Measurements from ENCODE around the gene PARP11. TPM values are rescaled to one million over a fixed set of nuclear protein-coding genes. Genes with fewer than 3 reads are reported as not detected.

The PARP11 gene
- total RNA-seq, 1 donor from 2014 or later: 19.0 TPM

DNA sequence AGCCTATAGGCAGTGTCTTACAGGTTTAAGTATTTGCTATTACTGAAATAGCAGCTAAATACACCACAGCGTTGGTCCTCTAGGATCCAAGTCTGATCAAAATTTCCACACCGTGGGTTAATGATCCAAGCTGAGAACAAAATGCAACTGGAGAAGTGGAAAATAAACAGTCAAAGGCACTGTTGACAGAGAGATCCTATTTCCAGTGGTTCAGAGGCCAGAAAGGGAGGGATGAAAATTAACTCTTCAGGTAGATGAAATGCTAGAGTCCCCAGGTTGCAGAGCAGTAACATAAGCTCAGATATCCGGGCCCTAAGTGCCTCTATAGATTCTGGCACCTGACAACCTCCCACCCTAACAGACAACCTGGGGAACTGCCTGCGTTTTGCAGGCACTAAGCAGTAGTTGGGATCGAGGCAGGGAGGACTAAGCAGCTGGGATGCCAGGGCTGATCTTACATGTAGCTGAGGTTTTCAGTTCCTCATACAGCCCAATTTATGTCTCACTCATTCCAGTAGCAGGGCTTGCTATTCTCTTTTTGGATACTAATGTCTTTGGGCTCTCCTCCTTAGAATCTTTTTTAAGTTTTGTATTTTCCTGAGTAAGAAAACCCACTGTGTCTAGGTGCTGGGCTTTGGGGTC is 77.6 kb downstream of the PARP11 start:
- DNase-seq: no peak
- H3K4me1 Mint-ChIP-seq (ENCODE audit: low read depth, unreplicated experiment): peaks cover 17% of the 10 kb centered on the region
- H3K36me3 Mint-ChIP-seq (ENCODE audit: unreplicated experiment): no peaks in the 10 kb centered on the region
- peaks cover 1% of the 10 kb centered on the region for H3K27me3 Mint-ChIP-seq (ENCODE audit: unreplicated experiment)
- TF ChIP-seq, protein P1, sequence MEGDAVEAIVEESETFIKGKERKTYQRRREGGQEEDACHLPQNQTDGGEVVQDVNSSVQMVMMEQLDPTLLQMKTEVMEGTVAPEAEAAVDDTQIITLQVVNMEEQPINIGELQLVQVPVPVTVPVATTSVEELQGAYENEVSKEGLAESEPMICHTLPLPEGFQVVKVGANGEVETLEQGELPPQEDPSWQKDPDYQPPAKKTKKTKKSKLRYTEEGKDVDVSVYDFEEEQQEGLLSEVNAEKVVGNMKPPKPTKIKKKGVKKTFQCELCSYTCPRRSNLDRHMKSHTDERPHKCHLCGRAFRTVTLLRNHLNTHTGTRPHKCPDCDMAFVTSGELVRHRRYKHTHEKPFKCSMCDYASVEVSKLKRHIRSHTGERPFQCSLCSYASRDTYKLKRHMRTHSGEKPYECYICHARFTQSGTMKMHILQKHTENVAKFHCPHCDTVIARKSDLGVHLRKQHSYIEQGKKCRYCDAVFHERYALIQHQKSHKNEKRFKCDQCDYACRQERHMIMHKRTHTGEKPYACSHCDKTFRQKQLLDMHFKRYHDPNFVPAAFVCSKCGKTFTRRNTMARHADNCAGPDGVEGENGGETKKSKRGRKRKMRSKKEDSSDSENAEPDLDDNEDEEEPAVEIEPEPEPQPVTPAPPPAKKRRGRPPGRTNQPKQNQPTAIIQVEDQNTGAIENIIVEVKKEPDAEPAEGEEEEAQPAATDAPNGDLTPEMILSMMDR (IDR thresholded peaks at IDR 0.05; ENCODE audit: partially characterized antibody, unreplicated experiment): no peak
- no peaks in the 10 kb centered on the region for H3K9me3 Mint-ChIP-seq (ENCODE audit: unreplicated experiment)
- no peak overlapping the region for H3K27ac Mint-ChIP-seq (ENCODE audit: unreplicated experiment)
- no peak overlapping the region for H3K4me3 Mint-ChIP-seq (ENCODE audit: unreplicated experiment)

DNA sequence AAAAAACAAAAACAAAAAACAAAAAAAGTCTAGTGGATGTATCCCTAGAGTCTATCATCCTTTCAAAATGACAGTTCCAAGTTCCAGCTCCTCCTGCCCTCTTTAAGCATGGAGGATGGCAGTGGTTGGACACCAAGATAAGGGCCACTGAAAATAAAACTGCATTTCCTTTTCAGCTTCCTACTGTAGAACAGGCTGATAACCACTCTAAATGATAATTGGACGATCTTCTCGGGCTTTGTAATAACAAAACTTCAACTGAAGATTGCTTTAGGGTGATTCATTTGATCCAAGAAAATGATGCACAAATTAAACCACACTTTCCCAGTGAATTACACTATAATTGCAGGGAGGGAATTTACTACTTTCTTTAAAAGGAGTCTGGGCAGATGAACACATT is 78.1 kb downstream of the PARP11 start:
- no peak overlapping the region for H3K27ac Mint-ChIP-seq (ENCODE audit: unreplicated experiment)
- H3K4me1 Mint-ChIP-seq (ENCODE audit: low read depth, unreplicated experiment): peaks cover 17% of the 10 kb centered on the region
- H3K36me3 Mint-ChIP-seq (ENCODE audit: unreplicated experiment): no peaks in the 10 kb centered on the region
- peaks cover 1% of the 10 kb centered on the region for H3K27me3 Mint-ChIP-seq (ENCODE audit: unreplicated experiment)
- TF ChIP-seq, protein P1 (IDR thresholded peaks at IDR 0.05; ENCODE audit: partially characterized antibody, unreplicated experiment): no peak
- no peak for DNase-seq
- no peaks in the 10 kb centered on the region for H3K9me3 Mint-ChIP-seq (ENCODE audit: unreplicated experiment)
- no peak overlapping the region for H3K4me3 Mint-ChIP-seq (ENCODE audit: unreplicated experiment)

DNA sequence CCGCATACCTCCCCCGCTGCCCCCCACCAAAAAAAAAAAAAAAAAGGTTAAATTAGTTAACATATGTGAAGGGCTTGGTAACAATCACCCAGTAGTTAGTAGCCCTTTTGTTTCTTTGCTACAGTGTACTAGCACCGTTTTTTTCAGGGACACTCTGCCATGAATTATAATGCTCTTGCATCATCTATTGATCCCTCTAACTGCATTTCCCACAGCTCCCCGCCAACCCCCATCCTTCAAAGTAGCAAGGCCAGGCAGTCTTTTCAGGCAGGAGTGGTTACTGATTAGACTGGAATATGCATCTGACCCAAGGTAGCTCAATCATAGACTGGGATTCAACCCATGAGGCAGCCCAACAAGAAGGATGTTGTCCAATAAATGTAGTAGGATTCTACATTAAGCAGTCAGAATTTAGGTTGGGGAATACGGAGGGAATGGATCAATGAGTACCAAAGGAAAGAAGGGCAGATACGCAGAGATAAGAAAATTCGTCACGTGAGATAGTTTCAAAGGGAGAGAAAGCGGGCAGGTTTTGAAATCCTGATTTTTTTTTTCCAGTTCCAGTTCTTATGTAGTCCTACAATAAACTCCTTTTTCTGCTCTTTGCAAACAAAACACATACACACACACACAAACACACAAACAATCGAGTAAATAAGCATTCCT is 80.4 kb downstream of the PARP11 start:
- Mint-ChIP-seq H3K36me3 (ENCODE audit: unreplicated experiment) (peaks cover 7% of the 10 kb centered on the region), H3K27ac (ENCODE audit: unreplicated experiment) (peak overlapping the region; percentile 77), H3K4me3 (ENCODE audit: unreplicated experiment) (peak overlapping the region; percentile 8), H3K27me3 (ENCODE audit: unreplicated experiment) (peaks cover 1% of the 10 kb centered on the region), H3K4me1 (ENCODE audit: low read depth, unreplicated experiment) (peaks cover 17% of the 10 kb centered on the region), H3K9me3 (ENCODE audit: unreplicated experiment) (peaks cover 2% of the 10 kb centered on the region)
- no peak for DNase-seq
- TF ChIP-seq, protein P1 (IDR thresholded peaks at IDR 0.05; ENCODE audit: partially characterized antibody, unreplicated experiment): no peak

DNA sequence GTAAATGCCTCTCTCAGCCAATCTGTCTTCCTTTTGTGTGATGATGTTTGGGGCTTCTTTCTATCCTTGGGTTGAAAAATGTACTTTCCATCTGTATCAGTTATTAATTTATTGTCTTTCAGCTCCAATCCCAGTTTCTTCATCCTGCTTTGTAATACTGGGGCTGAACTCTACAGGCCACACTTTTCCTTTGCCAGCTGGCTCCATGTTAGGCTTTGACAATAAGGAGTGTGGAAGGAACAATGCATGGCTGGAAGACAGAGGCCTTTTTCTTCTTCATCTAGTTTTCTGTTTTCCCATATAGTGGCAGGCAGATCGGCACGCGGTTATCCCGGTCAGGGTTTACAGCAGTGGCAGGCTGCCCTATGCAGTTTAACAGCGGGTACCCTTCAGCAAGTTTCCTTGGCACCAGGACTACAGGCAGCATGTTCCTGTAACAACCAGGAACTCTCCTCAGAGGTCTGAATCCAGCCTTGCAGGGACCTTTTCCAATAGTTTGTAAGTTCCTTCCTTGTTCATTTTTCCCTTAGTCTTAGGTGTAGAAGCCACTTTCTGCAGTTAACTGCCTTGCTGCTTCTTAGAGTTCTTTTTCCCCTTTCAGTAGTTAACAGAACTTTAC is 81.8 kb downstream of the PARP11 start:
- Mint-ChIP-seq H3K9me3 (ENCODE audit: unreplicated experiment) (peaks cover 5% of the 10 kb centered on the region), H3K4me3 (ENCODE audit: unreplicated experiment) (no peak overlapping the region), H3K4me1 (ENCODE audit: low read depth, unreplicated experiment) (peaks cover 12% of the 10 kb centered on the region), H3K27ac (ENCODE audit: unreplicated experiment) (no peak overlapping the region), H3K27me3 (ENCODE audit: unreplicated experiment) (no peaks in the 10 kb centered on the region), H3K36me3 (ENCODE audit: unreplicated experiment) (peaks cover 7% of the 10 kb centered on the region)
- DNase-seq: no peak
- TF ChIP-seq, protein P1 (IDR thresholded peaks at IDR 0.05; ENCODE audit: partially characterized antibody, unreplicated experiment): no peak

DNA sequence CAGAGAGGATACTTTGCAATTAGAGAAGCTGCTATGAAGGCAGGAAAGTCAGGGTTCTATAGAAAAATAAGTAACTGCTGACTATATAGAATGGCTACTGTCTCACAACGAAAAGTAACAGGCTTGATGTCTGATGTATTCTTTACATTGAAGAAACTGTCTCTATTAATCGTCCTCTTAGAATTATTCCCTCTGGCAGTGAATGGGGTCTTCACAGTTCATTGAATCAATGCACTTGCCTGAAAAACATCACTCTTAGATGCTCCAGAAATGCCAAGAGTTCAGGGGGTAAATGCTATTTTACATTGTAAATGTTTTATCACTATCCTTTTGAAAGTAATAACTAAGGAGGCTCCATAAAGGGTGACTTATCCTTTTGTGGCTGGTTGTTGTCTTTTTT is 82.6 kb downstream of the PARP11 start:
- DNase-seq: no peak
- no peaks in the 10 kb centered on the region for H3K27me3 Mint-ChIP-seq (ENCODE audit: unreplicated experiment)
- no peak overlapping the region for H3K27ac Mint-ChIP-seq (ENCODE audit: unreplicated experiment)
- peaks cover 10% of the 10 kb centered on the region for H3K4me1 Mint-ChIP-seq (ENCODE audit: low read depth, unreplicated experiment)
- peaks cover 5% of the 10 kb centered on the region for H3K9me3 Mint-ChIP-seq (ENCODE audit: unreplicated experiment)
- peaks cover 7% of the 10 kb centered on the region for H3K36me3 Mint-ChIP-seq (ENCODE audit: unreplicated experiment)
- TF ChIP-seq, protein P1 (IDR thresholded peaks at IDR 0.05; ENCODE audit: partially characterized antibody, unreplicated experiment): no peak
- no peak overlapping the region for H3K4me3 Mint-ChIP-seq (ENCODE audit: unreplicated experiment)
